HG03460 (cell line): ENCODE data around the gene BLTP1.

ENCODE experiments used
- ATAC-seq: cut with Tn5 transposase; IDR thresholded peaks from one replicate; pipeline ENCODE4 v1.9.1; 2021; ENCODE audit not compliant: unreplicated experiment

Gene BLTP1

DNA sequence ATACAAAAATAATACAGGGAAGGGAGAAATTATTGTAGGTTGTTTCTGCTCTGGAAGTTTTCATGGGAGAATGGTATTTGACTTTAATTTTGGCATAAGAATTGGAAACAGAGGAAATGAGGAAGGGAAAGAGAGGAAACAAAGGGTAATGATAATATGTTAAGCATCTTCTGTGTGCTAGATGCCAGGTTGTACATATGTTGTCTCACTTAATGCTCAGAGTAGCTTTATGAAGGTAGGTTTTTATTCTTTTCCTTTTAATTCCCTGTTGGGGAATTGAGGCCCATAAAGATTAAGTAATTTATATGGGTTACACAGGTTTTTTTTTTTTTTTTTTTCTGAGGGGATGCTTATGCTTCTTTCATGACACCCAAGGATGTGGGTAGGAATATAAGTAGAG lies 19.2 kb downstream of the BLTP1 start:
- no peak for ATAC-seq

DNA sequence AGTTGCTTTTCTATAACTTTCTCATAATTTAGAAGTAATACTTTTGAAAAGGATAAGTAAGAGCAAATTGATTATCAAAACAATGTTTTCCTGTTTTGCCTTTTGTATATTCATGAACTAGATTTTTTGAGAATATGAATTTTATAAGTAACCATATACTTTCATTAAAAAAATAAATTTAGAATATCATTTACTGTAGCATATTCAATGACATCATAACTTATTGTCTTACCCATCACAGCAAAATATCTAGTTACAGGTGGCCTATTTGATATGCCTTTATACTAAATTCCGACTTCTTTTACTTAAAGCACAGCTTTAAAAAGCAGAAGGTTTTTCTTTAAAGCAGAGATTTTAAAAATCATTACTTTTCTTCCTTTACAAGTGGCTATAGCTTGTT lies 20.1 kb downstream of the BLTP1 start:
- ATAC-seq = no peak

DNA sequence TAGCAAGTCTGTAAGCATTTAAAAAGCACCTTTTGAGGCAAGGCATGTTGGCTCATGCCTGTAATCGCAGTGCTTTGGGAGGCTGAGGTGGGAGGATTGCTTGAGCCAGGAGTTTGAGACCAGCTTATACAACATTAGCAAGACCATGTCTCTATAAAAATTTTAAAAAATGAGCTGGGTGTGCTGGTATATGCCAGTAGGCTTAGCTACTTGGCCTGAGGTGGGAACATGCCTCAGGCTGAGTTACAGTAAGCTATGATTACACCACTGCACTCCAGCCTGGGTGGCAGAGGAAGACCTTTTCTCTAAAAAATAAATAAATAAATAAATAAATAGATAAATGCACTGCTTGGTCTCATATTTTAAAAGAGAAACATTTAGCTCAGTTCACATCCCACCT lies 26.8 kb downstream of the BLTP1 start:
- no peak for ATAC-seq

DNA sequence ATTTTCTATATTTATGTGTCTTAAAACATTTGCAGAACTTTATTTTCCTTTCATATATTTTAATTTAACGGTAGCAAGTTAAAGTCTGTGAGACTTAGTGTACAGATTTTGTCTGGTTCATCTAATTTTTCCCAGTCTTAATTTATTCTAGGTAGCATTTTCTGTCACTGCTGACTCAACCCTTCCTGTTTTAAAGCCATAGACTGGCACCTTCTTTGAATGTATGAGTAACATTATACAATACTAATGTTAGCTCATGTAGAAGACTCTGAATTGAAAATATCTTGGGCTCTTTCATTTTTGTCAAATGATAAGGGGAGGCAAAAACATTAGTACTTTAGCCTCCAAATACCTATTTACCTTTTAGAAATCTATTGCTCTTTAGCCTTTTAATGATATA lies 43.6 kb downstream of the BLTP1 start:
- ATAC-seq = no peak
